ENCODE data around the gene CCND1.

CCND1 gene

GRCh38 chr11:69599502-69599901, 41.5 kb upstream of the CCND1 start:
- H3K9me2 ChIP-seq (replicated peaks; ENCODE audit: control insufficient read depth, low read length): no peaks in the 10 kb centered on the region
- no peak overlapping the region for H3K4me2 ChIP-seq (ENCODE audit: low read length)
- no peak overlapping the region for H3K27ac ChIP-seq (ENCODE audit: low read depth, low read length)
- no peaks in the 10 kb centered on the region for H3K4me1 ChIP-seq (ENCODE audit: control insufficient read depth, low read length)
- H3K36me3 ChIP-seq (ENCODE audit: control insufficient read depth, low read length): no peaks in the 10 kb centered on the region
- TF ChIP-seq CTCF (IDR thresholded peaks at IDR 0.05; ENCODE audit: low read depth, low read length, poor library complexity, severe bottlenecking) (no peak), EZH2phosphoT487 (IDR thresholded peaks at IDR 0.05; ENCODE audit: borderline replicate concordance, low read length) (no peak)
- no peak overlapping the region for H3K4me3 ChIP-seq (ENCODE audit: low read length)
- no peaks in the 10 kb centered on the region for H3K79me2 ChIP-seq (ENCODE audit: control insufficient read depth, low read length)
- H3K27me3 ChIP-seq (ENCODE audit: control insufficient read depth, low read length): no peaks in the 10 kb centered on the region
- no peaks in the 10 kb centered on the region for H3K9me3 ChIP-seq (ENCODE audit: control insufficient read depth, insufficient read depth, low read length)
- H4K20me1 ChIP-seq (ENCODE audit: control insufficient read depth, insufficient read depth, low read depth, low read length): no peaks in the 10 kb centered on the region
- H3F3A ChIP-seq (ENCODE audit: control insufficient read depth, insufficient read depth): no peaks in the 10 kb centered on the region

GRCh38 chr11:69600001-69600400, 41.0 kb upstream of the CCND1 start:
- H3K4me2 ChIP-seq (ENCODE audit: low read length): no peak overlapping the region
- no peaks in the 10 kb centered on the region for H3K27me3 ChIP-seq (ENCODE audit: control insufficient read depth, low read length)
- H3K9me3 ChIP-seq (ENCODE audit: control insufficient read depth, insufficient read depth, low read length): no peaks in the 10 kb centered on the region
- H4K20me1 ChIP-seq (ENCODE audit: control insufficient read depth, insufficient read depth, low read depth, low read length): no peaks in the 10 kb centered on the region
- no peaks in the 10 kb centered on the region for H3F3A ChIP-seq (ENCODE audit: control insufficient read depth, insufficient read depth)
- H3K9me2 ChIP-seq (replicated peaks; ENCODE audit: control insufficient read depth, low read length): no peaks in the 10 kb centered on the region
- no peaks in the 10 kb centered on the region for H3K36me3 ChIP-seq (ENCODE audit: control insufficient read depth, low read length)
- no peak overlapping the region for H3K27ac ChIP-seq (ENCODE audit: low read depth, low read length)
- H3K4me3 ChIP-seq (ENCODE audit: low read length): no peak overlapping the region
- H3K79me2 ChIP-seq (ENCODE audit: control insufficient read depth, low read length): no peaks in the 10 kb centered on the region
- H3K4me1 ChIP-seq (ENCODE audit: control insufficient read depth, low read length): no peaks in the 10 kb centered on the region
- no peak for TF ChIP-seq EZH2phosphoT487 (IDR thresholded peaks at IDR 0.05; ENCODE audit: borderline replicate concordance, low read length)
- TF ChIP-seq CTCF (IDR thresholded peaks at IDR 0.05; ENCODE audit: low read depth, low read length, poor library complexity, severe bottlenecking): no peak

GRCh38 chr11:69601011-69601975, 39.7 kb upstream of the CCND1 start:
- Histone ChIP-seq H3K27ac (ENCODE audit: low read depth, low read length) (no peak overlapping the region), H3K9me3 (ENCODE audit: control insufficient read depth, insufficient read depth, low read length) (no peaks in the 10 kb centered on the region), H3K4me3 (ENCODE audit: low read length) (no peak overlapping the region), H3K9me2 (replicated peaks; ENCODE audit: control insufficient read depth, low read length) (no peaks in the 10 kb centered on the region), H3K79me2 (ENCODE audit: control insufficient read depth, low read length) (no peaks in the 10 kb centered on the region), H3K36me3 (ENCODE audit: control insufficient read depth, low read length) (no peaks in the 10 kb centered on the region), H3K27me3 (ENCODE audit: control insufficient read depth, low read length) (no peaks in the 10 kb centered on the region; the same call in 1 of the 2 replicates), H3K4me1 (ENCODE audit: control insufficient read depth, low read length) (no peaks in the 10 kb centered on the region), H3F3A (ENCODE audit: control insufficient read depth, insufficient read depth) (no peaks in the 10 kb centered on the region), H4K20me1 (ENCODE audit: control insufficient read depth, insufficient read depth, low read depth, low read length) (no peaks in the 10 kb centered on the region), H3K4me2 (ENCODE audit: low read length) (no peak overlapping the region)
- TF ChIP-seq EZH2phosphoT487 (IDR thresholded peaks at IDR 0.05; ENCODE audit: borderline replicate concordance, low read length): no peak
- TF ChIP-seq CTCF (IDR thresholded peaks at IDR 0.05; ENCODE audit: low read depth, low read length, poor library complexity, severe bottlenecking): no peak

All from DOHH2 (cell line).